ENCODE data around the gene SLC40A1.

Gene SLC40A1

GRCh38 chr2:189511960-189512319 is 68.6 kb downstream of the SLC40A1 start:
- H3K9me3 Mint-ChIP-seq = peaks cover 8% of the 10 kb centered on the region
- no peaks in the 10 kb centered on the region for H3K4me1 Mint-ChIP-seq
- no peaks in the 10 kb centered on the region for H3K36me3 Mint-ChIP-seq (ENCODE audit: low read depth)
- no peak overlapping the region for H3K4me3 Mint-ChIP-seq
- no peak overlapping the region for H3K27ac Mint-ChIP-seq
- TF ChIP-seq, protein P1, sequence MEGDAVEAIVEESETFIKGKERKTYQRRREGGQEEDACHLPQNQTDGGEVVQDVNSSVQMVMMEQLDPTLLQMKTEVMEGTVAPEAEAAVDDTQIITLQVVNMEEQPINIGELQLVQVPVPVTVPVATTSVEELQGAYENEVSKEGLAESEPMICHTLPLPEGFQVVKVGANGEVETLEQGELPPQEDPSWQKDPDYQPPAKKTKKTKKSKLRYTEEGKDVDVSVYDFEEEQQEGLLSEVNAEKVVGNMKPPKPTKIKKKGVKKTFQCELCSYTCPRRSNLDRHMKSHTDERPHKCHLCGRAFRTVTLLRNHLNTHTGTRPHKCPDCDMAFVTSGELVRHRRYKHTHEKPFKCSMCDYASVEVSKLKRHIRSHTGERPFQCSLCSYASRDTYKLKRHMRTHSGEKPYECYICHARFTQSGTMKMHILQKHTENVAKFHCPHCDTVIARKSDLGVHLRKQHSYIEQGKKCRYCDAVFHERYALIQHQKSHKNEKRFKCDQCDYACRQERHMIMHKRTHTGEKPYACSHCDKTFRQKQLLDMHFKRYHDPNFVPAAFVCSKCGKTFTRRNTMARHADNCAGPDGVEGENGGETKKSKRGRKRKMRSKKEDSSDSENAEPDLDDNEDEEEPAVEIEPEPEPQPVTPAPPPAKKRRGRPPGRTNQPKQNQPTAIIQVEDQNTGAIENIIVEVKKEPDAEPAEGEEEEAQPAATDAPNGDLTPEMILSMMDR (IDR thresholded peaks at IDR 0.05) = no peak
- DNase-seq = no peak
- H3K27me3 Mint-ChIP-seq (ENCODE audit: low read depth, poor library complexity) = peaks cover 6% of the 10 kb centered on the region

DNA sequence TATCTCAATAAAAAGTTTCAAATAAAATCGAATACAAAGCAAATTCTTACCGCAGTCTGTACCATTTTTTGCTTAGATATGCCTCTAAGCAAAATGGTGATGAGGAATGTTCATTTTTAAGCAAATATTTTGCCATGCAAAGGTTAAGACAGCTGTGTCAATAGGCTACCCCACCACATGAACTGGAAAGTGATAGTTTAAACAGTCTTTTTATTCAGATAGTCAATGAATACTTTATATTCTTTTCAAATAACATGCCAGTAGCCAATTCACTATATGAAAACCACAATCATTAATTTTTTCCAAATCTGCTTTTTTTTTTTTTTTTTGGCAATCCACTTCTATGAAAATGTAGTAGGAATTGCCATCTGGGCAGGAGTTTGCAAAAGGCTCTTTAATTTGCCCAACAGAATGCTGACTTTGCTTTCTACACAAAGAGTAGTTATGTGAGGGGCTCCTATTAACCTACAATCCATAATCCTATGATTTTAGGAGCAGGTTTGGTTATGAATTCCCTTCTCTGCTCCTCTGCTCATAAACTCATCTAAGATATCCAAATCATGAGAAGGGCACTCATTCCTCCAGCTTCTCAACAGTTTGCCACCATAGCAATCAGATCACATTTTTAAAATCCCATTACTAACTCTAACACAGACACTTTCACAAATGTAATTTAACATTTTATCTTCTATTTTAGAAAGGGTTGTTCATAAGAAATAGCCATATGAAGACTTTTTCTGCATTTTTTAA is 69.2 kb downstream of the SLC40A1 start:
- Mint-ChIP-seq H3K27ac (no peak overlapping the region), H3K4me1 (no peaks in the 10 kb centered on the region), H3K27me3 (ENCODE audit: low read depth, poor library complexity) (peaks cover 6% of the 10 kb centered on the region), H3K4me3 (no peak overlapping the region), H3K9me3 (peaks cover 8% of the 10 kb centered on the region), H3K36me3 (ENCODE audit: low read depth) (no peaks in the 10 kb centered on the region)
- no peak for DNase-seq
- TF ChIP-seq, protein P1 (IDR thresholded peaks at IDR 0.05) = no peak

All from nephron progenitor cell (in vitro differentiated cells).